Activated B cell treated with CpG ODN at 0.5 μM for 24 hours (primary cell): ENCODE measurements around the gene NT5C. TPM values are rescaled to one million over a fixed set of nuclear protein-coding genes. Genes with fewer than 3 reads are reported as not detected.

Experiments
- ATAC-seq: fragments of 200-7000 bp; cut with Tn5 transposase; one replicate; pipeline ENCODE4 v1.10.0; 2021; ENCODE audit warnings: low read depth, mild to moderate bottlenecking, moderate library complexity
- CTCF ChIA-PET: fragments of 350-600 bp; sonication (Branson Sonifier 250); formaldehyde crosslinking; loops from one replicate; lab custom pipeline; 2021; ENCODE audit warnings: antibody characterized with exemption; lab: Charles Lee
- POLR2A ChIA-PET: fragments of 350-600 bp; sonication (Branson Sonifier 250); formaldehyde crosslinking; loops from one replicate; lab custom pipeline; 2021; ENCODE audit warnings: antibody characterized with exemption; lab: Charles Lee
- DNase-seq: peaks from one replicate; pipeline ENCODE4 v3.0.0; 2022
- H3K27ac Mint-ChIP-seq: one replicate; pipeline ENCODE4 v1.8.0; 2020; ENCODE audit warnings: mixed read lengths
- H3K27me3 Mint-ChIP-seq: one replicate; pipeline ENCODE4 v1.8.0; 2021; ENCODE audit warnings: mixed read lengths
- H3K36me3 Mint-ChIP-seq: one replicate; pipeline ENCODE4 v1.8.0; 2021; ENCODE audit warnings: low read depth, mixed read lengths
- H3K4me1 Mint-ChIP-seq: one replicate; pipeline ENCODE4 v1.8.0; 2021; ENCODE audit warnings: mixed read lengths
- H3K4me3 Mint-ChIP-seq: one replicate; pipeline ENCODE4 v1.8.0; 2020; ENCODE audit warnings: mild to moderate bottlenecking, mixed read lengths
- H3K9me3 Mint-ChIP-seq: one replicate; pipeline ENCODE4 v1.8.0; 2020; ENCODE audit warnings: mixed read lengths
- CTCF ChIP-seq: fragments of 200-600 bp; IDR thresholded peaks from one replicate; pipeline ENCODE4 v1.8.0; 2022; ENCODE audit warnings: antibody characterized with exemption, mild to moderate bottlenecking
- intact Hi-C: fragments of 100-400 bp; cut with micrococcal nuclease; formaldehyde crosslinking; loops from one replicate; pipeline ENCODE4 v1.15.1; 2024
- total RNA-seq: library from RNA; stranded (reverse); gene quantifications from 2 replicates; pipeline ENCODE4 v1.2.3, GENCODE V29; 2022

The NT5C gene
- total RNA-seq, 1 donor from 2014 or later, result 95.0 TPM

GRCh38 chr17:75081611-75082540, 49.7 kb downstream of the NT5C start:
- intact Hi-C loops, result no loop called here
- Mint-ChIP-seq H3K36me3 (no peaks in the 10 kb centered on the region), H3K27me3 (peaks cover 4% of the 10 kb centered on the region), H3K27ac (no peak overlapping the region), H3K9me3 (no peaks in the 10 kb centered on the region), H3K4me1 (peaks cover 32% of the 10 kb centered on the region), H3K4me3 (no peak overlapping the region)
- no peak for ATAC-seq
- ChIA-PET CTCF (no interaction called here), POLR2A (interaction anchor here (0.5 kb wide), 1 partner anchor 30 kb away, joined by 3 read pairs; no protein-coding TSS in a partner anchor)
- TF ChIP-seq CTCF, result no peak
- no peak for DNase-seq

Other genes with a start within 250 kb of the NT5C start
- not detected in 2 replicates for gene FADS6, start 238.1 kb downstream of the NT5C start, total RNA-seq
- not detected in 2 replicates for gene USH1G, start 208.5 kb downstream of the NT5C start, total RNA-seq
- gene OTOP2, start 207.5 kb downstream of the NT5C start, total RNA-seq, result not detected in 2 replicates
- gene OTOP3, start 195.8 kb downstream of the NT5C start, total RNA-seq, result not detected in 2 replicates
- gene HID1, start 159.0 kb downstream of the NT5C start, total RNA-seq, result 1.5 and 2.1 TPM in 2 replicates
- not detected in 2 replicates for gene CDR2L, start 144.1 kb downstream of the NT5C start, total RNA-seq
- gene MRPL58, start 119.1 kb downstream of the NT5C start, total RNA-seq, result 28.4 and 31.8 TPM in 2 replicates
- 158 and 181 TPM in 2 replicates for gene ATP5PD, start 84.8 kb downstream of the NT5C start, total RNA-seq
- 19.5 and 20.2 TPM in 2 replicates for gene KCTD2, start 84.5 kb downstream of the NT5C start, total RNA-seq
- 4.9 and 5.7 TPM in 2 replicates for gene SLC16A5, start 43.8 kb downstream of the NT5C start, total RNA-seq
- gene ARMC7, start 21.8 kb downstream of the NT5C start, total RNA-seq, result 11.8 and 15.4 TPM in 2 replicates
- 70.5 and 72.9 TPM in 2 replicates for gene JPT1, start 22.8 kb upstream of the NT5C start, total RNA-seq
- 365 and 394 TPM in 2 replicates for gene SUMO2, start 51.2 kb upstream of the NT5C start, total RNA-seq
- 103 and 107 TPM in 2 replicates for gene NUP85, start 73.9 kb upstream of the NT5C start, total RNA-seq
- gene GGA3, start 129.9 kb upstream of the NT5C start, total RNA-seq, result 116 and 119 TPM in 2 replicates
- 67.6 and 71.3 TPM in 2 replicates for gene MRPS7, start 130.1 kb upstream of the NT5C start, total RNA-seq
- gene MIF4GD, start 139.5 kb upstream of the NT5C start, total RNA-seq, result 50.8 and 55.2 TPM in 2 replicates
- gene SLC25A19, start 157.7 kb upstream of the NT5C start, total RNA-seq, result 87.6 and 96.7 TPM in 2 replicates